T-helper 22 cell (primary cell): ENCODE results near the gene SSTR1.

Source experiments
- DNase-seq: peaks from one replicate; pipeline ENCODE4 v3.0.0-alpha.2; 2020; ENCODE audit warnings: low read depth

SSTR1 gene

DNA sequence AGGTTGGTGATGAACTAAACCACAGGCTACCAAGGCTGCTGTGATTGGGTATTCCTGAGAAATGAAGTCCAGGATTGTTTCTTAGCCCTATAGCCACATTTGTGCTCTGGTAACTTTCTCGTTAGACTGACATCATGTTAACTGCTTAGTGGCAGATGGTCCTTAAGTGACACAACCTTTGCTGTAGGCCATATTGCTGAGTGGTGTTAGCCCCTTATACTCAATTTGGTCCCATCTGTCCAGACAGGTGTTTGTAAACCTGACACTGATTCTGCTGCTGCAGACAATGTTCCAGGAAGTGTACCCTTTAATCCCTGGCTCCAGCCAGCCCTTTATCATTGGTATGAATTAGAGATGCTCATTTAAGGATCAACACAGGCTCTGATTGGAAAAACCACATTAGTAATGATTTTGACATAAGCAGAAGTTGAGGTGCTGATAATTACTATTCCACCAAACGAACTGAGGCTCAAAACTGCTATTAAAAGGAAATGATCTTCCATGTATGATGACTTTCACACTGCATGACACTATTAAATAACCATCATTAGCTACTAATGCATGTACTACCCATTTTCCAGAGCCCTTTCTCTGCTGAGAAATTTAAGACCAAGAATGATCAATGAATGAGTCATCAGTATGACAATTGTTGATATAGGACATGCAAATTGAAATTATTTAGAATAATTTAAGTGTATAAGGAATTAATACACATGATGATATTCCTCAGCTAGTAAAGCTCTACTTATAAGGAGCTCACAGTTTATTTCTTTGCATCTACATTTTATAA is 3.6 kb upstream of the SSTR1 start:
- DNase-seq, result no peak

DNA sequence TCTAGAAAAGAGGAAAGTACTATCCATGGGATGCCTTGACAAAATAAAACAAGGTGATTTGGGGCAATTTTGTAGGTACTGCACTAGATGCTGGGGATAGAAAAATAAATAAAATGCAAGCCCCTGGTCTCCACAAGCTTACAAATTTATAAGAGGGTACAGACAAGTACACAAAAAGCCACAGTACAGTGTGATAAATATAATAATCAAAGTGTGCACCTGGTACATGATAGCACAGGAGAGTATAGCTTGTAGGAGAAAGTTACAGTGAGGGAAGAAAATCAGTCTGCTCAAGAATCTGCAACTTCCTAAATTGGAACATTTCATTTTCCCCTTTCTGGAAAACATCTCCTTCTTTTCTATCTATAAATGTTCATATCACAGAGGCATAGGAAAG is 3.0 kb upstream of the SSTR1 start:
- DNase-seq, result no peak

DNA sequence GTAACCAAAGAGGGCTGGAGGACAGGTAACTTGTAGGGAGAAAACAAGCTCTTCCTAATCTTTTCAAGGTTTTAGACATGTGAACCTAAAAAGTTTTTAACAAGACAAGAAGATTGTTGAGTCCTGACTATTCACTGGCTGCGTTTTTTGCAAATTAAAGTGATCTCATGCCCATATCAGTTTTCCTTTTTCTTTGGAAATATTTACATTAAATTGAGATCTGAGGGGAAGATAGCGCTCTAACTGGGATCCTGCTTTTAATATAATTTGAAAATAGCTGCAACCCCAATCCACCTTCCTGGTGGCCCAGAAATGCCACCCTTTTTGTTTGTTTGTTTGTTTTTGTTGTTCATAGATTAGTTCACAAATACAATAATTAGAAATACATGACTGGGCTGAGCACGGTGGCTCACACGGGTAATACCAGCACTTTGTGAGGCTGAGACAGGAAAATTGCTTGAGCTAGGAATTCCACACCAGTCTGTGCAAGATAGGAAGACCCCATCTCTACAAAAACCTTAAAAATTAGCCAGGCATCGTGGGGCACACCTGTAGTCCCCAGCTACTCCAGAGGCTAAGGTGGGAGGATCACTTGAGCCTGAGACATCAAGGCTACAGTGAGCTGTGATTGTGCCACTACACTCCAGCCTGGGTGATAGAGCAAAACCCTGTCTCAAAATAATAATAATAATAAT is 2.4 kb upstream of the SSTR1 start:
- DNase-seq, result no peak

DNA sequence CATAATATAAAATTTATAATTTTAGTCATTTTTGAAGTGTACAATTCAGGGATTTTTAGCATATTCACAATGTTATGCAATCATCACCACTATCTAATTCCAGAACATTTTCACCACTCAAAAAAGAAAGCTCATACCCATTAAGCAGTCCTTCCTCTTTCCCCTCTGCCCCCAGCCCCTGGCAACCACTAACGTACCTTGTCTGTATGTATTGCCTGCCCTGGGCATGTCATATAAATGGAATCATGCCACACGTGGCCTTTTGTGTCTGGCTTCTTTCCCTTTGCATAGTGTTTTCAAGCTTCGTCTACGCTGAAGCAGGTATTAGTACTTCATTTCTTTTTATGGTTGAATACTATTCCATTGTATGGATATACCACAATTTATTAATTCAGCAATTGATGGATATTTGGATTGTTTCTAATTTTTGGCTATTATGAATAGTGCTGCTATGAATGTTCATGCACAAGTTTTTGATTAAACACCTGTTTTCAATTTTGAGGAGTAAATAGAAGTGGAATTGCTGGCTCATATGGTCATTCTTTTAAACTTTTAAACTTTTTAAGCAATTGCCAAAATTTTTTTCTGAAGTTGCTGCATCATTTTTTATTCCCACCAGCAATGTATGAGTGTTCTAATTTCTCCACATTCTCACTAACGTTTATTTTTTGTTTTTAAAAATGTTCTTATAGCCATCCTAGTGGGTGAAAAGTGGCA is 1.6 kb upstream of the SSTR1 start:
- no peak for DNase-seq

DNA sequence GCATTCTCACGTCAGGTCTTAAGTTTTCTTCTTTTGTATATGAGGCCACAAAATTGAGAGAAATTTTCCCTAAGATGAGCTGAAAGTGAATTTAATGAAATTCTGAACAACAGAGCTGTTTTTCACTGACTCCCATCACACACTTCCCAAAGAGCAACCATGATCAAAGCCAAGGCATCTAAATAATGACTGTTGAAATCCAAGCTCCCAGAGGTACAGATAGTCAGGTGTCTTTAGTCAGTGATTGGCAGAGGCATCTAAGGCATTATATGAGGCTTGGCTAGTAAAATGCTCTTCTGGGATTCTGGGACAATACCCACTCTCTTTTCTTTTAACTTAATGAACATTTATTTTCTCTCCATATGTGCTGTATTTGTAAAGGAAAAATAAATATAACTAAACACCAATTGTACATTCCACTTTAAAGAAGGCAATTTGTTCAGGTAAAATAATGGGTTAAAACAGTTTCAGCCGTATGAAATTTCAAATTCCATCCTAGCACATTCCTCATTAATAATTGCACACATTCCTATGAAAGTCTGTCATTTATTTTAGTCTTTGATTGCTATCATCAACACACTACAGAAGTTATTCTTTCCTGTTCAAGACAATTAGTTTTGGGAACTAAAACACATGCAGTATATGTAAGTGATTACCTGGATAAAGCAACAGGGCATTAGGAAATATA is 871 bp upstream of the SSTR1 start:
- DNase-seq, result no peak

DNA sequence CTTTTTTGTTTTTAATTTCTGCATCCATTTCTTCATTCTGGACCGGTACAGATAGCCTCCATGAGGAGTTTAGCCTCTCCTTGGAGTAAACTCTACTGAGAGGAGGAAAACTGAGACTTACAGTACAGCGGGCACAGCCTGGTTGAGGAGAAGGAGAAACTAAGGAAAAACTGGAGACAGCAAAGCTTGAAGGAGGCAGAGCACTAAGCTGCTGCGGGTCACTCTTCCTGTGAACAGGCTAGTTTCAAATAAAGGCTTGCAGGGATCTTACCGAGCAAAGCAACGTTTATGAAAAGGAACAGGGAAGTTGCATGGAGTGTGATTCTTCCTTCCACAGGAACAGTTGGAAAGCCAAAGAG is 348 bp upstream of the SSTR1 start:
- DNase-seq, result no peak

DNA sequence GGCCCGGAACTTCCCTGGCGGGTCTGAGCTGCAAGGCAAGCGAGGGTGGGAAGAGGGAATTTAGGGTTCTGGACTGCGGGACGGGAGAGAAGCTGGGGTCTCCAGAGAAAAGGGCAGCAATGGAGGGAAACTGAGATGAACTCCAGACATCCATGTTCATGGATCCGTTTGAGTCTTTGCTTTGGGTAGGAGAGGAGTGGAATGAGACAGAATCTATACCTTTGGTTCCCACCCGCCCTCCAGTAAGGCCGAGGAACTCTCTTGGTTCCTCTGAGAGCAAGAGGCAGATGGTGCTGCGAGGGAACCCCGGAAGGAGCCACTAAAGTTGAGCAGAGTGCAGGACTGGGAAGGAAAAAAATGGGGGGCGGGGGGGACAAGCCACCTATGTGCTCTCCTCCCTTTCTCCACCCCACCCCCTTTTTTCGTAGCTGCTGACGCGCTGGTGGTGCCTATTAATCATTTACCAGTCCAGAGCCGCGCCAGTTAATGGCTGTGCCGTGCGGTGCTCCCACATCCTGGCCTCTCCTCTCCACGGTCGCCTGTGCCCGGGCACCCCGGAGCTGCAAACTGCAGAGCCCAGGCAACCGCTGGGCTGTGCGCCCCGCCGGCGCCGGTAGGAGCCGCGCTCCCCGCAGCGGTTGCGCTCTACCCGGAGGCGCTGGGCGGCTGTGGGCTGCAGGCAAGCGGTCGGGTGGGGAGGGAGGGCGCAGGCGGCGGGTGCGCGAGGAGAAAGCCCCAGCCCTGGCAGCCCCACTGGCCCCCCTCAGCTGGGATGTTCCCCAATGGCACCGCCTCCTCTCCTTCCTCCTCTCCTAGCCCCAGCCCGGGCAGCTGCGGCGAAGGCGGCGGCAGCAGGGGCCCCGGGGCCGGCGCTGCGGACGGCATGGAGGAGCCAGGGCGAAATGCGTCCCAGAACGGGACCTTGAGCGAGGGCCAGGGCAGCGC is 1.2 kb downstream of the SSTR1 start:
- DNase-seq, result no peak

DNA sequence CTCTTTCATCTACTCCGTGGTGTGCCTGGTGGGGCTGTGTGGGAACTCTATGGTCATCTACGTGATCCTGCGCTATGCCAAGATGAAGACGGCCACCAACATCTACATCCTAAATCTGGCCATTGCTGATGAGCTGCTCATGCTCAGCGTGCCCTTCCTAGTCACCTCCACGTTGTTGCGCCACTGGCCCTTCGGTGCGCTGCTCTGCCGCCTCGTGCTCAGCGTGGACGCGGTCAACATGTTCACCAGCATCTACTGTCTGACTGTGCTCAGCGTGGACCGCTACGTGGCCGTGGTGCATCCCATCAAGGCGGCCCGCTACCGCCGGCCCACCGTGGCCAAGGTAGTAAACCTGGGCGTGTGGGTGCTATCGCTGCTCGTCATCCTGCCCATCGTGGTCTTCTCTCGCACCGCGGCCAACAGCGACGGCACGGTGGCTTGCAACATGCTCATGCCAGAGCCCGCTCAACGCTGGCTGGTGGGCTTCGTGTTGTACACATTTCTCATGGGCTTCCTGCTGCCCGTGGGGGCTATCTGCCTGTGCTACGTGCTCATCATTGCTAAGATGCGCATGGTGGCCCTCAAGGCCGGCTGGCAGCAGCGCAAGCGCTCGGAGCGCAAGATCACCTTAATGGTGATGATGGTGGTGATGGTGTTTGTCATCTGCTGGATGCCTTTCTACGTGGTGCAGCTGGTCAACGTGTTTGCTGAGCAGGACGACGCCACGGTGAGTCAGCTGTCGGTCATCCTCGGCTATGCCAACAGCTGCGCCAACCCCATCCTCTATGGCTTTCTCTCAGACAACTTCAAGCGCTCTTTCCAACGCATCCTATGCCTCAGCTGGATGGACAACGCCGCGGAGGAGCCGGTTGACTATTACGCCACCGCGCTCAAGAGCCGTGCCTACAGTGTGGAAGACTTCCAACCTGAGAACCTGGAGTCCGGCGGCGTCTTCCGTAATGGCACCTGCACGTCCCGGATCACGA is 2.2 kb downstream of the SSTR1 start:
- no peak for DNase-seq

DNA sequence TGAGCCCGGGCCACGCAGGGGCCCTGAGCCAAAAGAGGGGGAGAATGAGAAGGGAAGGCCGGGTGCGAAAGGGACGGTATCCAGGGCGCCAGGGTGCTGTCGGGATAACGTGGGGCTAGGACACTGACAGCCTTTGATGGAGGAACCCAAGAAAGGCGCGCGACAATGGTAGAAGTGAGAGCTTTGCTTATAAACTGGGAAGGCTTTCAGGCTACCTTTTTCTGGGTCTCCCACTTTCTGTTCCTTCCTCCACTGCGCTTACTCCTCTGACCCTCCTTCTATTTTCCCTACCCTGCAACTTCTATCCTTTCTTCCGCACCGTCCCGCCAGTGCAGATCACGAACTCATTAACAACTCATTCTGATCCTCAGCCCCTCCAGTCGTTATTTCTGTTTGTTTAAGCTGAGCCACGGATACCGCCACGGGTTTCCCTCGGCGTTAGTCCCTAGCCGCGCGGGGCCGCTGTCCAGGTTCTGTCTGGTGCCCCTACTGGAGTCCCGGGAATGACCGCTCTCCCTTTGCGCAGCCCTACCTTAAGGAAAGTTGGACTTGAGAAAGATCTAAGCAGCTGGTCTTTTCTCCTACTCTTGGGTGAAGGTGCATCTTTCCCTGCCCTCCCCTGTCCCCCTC is 3.0 kb downstream of the SSTR1 start:
- no peak for DNase-seq

DNA sequence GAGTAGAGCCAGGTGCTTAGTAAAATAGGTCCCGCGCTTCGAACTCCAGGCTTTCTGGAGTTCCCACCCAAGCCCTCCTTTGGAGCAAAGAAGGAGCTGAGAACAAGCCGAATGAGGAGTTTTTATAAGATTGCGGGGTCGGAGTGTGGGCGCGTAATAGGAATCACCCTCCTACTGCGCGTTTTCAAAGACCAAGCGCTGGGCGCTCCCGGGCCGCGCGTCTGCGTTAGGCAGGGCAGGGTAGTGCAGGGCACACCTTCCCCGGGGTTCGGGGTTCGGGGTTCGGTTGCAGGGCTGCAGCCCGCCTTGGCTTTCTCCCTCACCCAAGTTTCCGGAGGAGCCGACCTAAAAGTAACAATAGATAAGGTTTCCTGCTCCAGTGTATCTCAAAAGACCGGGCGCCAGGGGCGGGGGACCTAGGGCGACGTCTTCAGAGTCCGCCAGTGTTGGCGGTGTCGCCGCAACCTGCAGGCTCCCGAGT is 3.6 kb downstream of the SSTR1 start:
- no peak for DNase-seq

DNA sequence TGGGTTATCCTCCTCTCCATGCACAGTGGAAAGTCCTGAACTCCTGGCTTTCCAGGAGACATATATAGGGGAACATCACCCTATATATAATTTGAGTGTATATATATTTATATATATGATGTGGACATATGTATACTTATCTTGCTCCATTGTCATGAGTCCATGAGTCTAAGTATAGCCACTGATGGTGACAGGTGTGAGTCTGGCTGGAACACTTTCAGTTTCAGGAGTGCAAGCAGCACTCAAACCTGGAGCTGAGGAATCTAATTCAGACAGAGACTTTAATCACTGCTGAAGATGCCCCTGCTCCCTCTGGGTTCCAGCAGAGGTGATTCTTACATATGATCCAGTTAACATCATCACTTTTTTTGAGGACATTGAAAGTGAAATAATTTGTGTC is 4.4 kb downstream of the SSTR1 start:
- DNase-seq, result no peak

DNA sequence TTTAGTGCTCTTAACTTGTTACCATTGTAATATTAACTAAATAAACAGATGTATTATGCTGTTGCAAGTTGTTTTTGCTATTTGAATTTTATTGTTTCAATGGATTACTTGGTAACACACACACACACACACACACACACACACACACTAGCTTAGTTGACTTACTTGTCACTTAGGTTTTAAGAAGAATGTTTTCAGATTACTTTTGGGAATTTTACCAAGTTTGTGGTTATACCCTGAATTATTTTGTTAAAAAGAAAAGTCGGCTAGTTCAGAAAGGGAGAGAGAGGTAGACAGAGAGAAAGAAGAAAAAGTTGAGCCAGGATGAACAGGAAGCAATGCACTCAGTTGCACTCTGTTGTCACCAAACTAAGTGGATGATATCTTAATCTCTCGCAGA is 5.3 kb downstream of the SSTR1 start:
- no peak for DNase-seq

DNA sequence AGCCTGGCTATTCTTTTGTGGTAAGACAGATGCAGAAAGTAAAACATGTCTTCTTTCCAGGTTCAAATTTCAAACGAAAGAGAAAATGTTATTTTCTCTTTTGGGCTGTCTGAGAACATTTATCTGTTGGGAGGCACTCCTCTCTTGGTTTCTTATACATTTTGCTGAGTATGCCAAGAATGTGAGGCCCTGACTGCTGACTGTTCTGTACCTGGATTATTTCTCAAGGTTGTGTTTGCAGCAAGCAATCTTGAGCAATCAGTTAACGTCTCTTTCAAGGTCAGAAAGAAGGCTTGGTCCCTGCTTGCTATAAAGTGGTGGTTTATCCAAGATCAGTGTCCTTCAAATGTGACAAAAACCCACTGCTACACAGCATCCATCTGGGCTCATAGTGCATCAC is 9.8 kb downstream of the SSTR1 start:
- DNase-seq, result no peak

DNA sequence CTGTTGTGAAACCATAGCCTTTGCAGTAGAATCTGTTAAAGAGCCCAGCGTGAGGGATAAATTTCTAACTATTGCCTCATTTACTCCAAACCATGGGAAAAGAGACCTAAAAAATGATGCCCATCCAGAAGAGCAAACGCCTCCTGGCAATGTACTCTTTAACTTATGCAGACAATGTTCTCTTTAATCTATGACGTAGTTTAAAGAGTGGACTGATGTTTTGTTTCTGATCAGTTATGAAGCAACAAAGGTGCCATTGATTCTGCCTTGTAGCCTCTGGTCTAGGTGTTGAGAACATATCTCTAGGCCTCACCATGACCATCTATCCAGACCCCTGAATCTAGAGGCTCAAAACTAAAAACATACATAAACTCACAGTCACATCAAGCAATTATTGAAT is 13.4 kb downstream of the SSTR1 start:
- DNase-seq, result no peak

DNA sequence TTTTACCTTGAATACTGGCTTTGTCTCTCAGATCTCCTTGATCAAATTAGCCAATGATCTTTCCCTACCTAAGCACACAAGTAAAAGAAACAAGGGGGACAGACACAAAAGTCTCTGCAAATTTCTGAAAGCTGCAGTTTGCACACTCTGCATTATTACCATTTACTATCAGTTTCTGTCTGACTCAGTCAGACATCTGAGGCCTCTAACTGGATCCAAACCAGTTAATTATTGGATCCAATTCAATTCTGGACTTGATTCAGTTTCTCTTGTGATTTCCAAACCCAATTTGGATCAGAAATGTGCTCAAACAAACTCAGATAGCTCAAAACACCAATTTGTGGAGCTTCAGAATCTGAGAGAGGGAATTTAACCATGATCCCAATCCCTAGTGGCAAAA is 16.6 kb downstream of the SSTR1 start:
- DNase-seq, result no peak

DNA sequence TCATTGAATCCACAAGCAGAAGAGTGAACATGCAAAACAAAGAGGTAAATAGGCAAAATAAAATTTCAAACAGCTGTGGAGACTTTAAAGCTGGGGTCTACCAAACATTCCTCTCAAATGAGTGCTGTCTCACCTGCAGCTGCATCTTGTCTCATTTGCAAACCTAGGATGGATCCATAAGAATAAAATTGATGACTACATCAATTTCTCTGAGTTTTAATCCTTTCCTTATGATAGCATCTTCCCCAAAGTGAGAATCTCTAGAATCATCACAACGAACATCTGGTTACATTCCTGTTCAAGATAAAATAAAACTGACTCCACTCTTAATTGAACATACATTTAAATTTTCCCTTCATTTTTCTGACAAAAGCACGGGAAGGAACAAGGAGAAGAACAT is 18.2 kb downstream of the SSTR1 start:
- no peak for DNase-seq

DNA sequence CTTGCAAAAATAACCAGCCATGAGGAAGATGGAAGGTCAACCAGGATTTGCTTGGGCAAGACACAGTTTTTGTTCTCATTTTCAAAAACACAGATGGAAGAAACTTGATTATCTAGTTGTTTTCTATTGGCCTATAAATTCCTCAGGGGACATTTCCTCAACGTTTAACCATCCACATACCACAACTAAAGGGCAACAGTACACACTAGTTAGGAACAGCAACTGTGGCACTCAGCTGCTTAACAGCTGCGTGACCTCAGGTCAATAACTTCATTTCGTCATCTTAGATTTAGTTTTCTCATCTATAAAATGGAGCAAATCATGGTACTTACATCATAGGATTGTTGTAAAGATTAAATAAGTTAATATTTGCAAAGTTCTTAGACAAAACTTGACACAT is 18.7 kb downstream of the SSTR1 start:
- no peak for DNase-seq

DNA sequence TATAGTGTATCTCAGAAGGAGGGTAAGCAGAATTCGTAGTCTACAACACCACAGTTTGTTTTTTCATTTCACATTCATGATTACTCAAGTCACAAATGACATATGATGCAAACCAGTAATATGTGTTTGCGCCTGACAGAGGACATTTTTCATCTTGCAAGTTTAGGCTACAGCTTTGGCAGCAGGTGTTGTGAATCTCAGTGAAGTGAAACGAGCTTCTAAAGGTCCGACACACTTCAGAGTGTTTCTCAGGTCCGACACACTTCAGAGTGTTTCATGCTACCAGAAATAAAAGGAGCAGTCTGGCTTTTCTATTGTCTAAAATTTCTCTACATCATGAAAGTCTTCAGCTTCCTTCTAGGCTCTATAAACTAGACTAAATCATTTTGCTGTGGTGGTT is 25.5 kb downstream of the SSTR1 start:
- DNase-seq, result no peak

DNA sequence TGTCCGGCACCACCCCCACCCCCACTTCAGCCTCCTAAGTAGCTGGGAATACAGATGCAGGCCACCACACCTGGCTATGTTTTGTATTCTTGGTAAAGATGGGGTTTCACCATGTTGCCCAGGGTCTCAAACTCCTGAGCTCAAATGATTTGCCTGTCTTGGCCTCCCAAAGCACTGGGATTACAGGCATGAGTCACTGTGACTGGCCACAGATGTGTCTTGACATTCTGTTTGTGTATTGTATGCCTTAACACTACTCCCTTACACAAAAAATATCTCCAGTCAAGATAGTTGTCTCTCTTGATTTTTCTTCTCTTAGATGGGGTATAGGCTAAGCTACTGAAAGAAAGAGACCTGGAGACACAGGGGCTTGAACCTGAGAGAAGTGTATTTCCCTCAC is 30.6 kb downstream of the SSTR1 start:
- no peak for DNase-seq

DNA sequence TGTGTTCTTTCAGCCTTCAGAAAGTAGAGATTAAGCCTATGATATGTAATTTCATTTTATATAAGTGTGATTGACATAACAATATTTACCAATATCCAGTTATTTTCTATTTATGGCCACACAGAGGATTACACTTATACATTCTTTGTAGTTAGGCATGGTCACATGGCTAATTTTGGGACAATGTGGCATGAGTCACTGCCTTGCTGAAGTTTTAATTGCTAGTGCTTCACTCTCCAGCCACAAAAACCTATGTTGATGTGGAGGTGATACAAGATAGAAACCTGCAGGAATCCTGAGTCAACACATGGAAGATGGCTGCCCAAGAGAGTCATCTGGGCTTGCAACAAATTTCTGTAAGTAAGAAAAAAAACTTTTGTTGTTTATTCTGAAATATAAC is 31.2 kb downstream of the SSTR1 start:
- DNase-seq, result no peak
